Stimulated activated CD8-positive, alpha-beta memory T cell treated with anti-CD3 and anti-CD28 coated beads, Interleukin-4, amount 100 ng/mL, for 4 hours (primary cell): ENCODE results near the gene TOMM6.

Source experiments
- DNase-seq, 2 donors: peaks; one replicate each; pipeline ENCODE4 v3.0.0-alpha.2; 2020; ENCODE audit warnings: low read depth in 2 of 2, low spot score in 1 of 2

TOMM6 gene

DNA sequence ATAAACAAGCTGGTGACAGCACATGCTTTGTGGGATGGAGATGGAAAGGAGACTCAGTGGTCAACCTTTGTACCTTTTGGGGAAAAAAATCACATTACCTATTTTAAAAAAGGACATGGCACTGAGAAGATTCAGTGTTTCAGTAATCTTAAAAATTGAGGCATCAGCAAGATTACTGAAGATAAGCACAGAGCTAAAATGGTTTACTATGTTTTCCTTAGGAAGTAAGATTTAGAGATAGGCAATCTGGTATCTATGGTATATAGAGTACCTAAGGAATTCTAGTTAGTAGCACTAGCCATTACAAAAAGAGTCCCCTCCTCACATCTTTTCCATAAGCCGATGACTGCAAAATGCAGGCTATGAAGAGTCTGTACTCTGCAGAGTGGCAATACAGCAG lies 35.7 kb downstream of the TOMM6 start:
- no peak for DNase-seq

DNA sequence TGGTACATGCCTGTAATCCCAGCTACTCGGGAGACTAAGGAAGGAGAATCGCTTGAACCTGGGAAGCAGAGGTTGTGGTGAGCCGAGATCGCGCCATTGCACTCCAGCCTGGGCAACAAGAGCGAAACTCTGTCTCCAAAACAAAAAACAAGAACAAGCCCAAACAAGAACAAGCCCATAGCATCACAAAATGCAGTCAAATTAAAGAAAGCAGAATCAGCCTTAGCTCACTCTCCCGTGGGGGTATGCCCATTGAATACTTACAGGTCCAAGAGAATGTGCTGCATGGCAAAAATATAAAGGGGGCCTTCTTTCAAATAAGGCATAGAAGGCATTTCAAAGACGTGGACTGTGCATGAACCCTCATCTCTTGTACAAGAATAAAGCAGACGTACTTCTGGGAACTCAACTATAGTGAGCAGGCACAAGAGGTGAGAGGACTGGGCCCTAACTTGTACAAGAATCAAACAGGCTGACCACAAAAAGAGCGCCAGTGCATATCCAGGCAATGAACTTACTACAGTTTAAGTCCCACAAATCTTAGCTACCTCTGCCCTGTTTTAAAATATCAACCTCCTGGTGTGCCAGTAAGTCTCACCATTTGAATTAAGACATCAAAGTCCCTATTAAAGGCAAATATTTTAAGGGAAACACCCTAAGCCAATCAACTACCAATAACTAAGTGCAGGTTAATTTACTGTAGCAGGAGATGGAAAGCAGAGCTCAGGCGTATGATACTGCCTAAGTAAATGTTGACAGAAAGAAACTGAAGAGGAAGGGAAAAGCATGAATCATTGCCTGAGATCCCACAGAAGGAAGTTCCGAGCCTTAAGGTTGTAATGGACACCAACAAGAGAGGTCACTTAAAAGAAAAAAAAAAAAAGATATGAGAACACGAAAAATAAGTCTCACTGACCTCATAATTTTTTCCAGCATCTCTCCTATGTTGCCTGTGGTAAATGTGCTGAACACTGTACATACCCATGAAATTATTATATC lies 37.4 kb downstream of the TOMM6 start:
- DNase-seq = no peak

DNA sequence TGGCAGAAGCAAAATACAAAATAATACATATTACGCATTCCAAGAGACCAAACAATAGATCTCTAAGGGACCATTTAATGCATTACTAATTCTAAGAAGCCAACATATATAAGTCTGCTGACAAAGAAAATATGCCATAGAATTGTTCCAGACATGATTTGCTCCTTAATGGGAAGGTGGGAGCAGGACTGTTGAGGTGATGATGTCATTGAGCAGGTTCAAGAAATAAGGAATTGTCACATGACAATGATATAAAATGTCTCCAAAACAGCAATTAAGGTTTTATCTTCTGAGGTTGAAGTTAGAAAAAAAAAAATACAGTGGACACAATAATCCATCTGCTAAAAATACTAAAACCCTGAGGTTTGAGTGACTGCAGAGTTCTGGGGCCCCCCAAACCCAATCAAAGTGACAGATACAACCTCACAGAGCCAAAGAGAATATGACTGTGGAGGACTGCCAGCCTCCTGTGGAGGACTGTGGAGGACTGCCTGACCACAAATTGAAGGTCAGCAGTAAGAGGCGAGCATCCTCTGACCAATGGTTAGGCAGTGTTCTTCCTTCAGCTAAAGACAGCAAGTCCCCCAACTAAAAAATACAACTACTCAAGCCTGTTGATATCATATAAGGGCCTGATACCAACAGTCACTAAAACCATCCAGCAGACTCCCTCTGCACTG lies 39.0 kb downstream of the TOMM6 start:
- no peak for DNase-seq

DNA sequence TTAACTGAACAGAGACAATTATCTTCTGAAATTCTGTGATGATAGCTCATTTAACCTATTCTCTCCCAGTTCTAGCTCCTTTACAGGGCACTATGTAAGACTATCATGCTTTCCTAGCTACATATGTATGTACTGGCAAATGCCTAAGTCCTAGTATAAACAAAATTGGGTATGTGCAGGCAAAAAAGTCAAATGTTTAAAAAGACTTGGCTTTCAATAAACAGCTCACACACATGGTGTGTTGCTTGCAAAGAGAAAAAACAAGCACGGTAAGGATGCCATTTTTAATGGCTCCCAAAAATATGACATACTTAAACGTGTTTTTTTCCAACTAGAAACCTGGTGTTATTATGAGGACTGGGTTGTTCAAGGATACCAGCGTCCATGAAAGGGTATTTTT lies 44.8 kb downstream of the TOMM6 start:
- DNase-seq = no peak

DNA sequence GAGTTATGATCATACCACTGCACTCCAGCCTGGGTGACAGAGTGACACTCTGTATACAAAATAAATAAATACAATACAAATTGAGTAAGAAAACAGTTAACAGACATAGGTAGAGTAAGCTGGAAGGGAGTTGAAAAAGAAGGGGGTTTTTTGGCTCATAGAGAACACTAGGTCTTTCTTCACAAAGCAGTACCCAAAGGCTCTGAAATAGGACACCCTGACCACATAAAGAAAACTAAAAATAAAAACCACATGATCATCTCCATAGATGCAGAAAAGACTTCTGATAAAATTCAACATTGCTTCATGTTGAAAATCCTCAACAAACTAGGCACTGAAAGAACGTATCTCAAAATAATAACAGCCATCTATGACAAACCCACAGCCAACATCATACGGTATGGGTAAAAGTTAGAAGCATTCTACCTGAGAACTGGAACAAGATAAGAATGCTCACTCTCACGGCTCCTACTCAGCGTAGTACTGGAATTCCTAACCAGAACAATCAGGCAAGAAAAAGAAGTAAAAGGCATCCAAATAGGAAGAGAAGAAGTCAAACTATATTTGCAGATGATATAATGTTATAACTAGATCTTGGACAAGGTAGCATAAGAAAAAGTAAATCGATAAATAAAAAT lies 48.6 kb downstream of the TOMM6 start:
- no peak for DNase-seq

DNA sequence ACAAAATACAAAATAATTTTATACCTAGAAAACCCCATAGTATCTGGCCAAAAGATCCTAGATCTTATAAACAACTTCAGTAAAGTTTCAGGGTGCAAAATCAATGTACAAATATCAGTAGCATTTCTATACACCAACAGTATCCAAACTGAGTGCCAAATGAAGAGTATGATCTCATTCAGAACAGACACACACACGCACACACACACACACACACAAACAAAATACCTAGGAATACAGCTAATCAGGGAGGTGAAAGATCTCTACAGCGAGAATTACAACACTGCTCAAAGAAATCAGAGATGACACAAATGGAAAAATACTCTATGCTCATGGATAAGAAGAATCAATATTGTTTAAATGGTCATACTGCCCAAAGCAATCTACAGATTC lies 49.2 kb downstream of the TOMM6 start:
- no peak for DNase-seq
